ENCODE results near the gene SENP3. TPM values are rescaled to one million over a fixed set of nuclear protein-coding genes. Genes with fewer than 3 reads are reported as not detected.

Gene SENP3
- total and polyA plus RNA-seq, 9 donors = 31.2 to 104 (median 42.7) TPM

- Histone ChIP-seq H3K4me1 (ENCODE audit: insufficient read depth) (peaks cover 27% of the 10 kb centered on the region), H3K27me3 (no peaks in the 10 kb centered on the region), H3K9me3 (no peaks in the 10 kb centered on the region), H3K36me3 (no peaks in the 10 kb centered on the region), H3K27ac (peak overlapping the region; percentile 92 to 99), H3K4me3 (peak overlapping the region; percentile 19)
- intact Hi-C loops (cut with DNase I) = loop anchor here (2.0 to 10.0 kb wide), 5 partner anchors 45 to 207 kb away; partner anchors contain the start of genes KCTD11 (in 3 of the 4) and TMEM95 (in 2 of the 4)
- 42 to 46% (median 42%) methylated on average over 18 of the region's 18 CpGs for WGBS, 3 donors
- TF ChIP-seq POLR2A (IDR thresholded peaks at IDR 0.05) = no peak
- no peak for TF ChIP-seq EP300 (IDR thresholded peaks at IDR 0.05)
- no peak for TF ChIP-seq CTCF (IDR thresholded peaks at IDR 0.05)
- peak; percentile 44 to 67 (median 56) for DNase-seq
Observed at GRCh38 chr17:7559320-7560171, 2.2 kb upstream of the SENP3 start.

- Histone ChIP-seq H3K4me3 (peak overlapping the region; percentile 89), H3K27ac (peak overlapping the region; percentile 67 to 99), H3K36me3 (no peaks in the 10 kb centered on the region), H3K9me3 (no peaks in the 10 kb centered on the region), H3K27me3 (no peaks in the 10 kb centered on the region), H3K4me1 (ENCODE audit: insufficient read depth) (peaks cover 27% of the 10 kb centered on the region)
- TF ChIP-seq POLR2A (IDR thresholded peaks at IDR 0.05) (no peak), CTCF (IDR thresholded peaks at IDR 0.05) (peak; percentile 14 to 50 (median 40)), EP300 (IDR thresholded peaks at IDR 0.05) (no peak)
- intact Hi-C loops (cut with DNase I) = loop anchor here in 3 of 4 donors (2.0 to 10.0 kb wide), 5 partner anchors 46 to 208 kb away; partner anchors contain the start of genes KCTD11 (in 2 of the 3) and TMEM95 (in 1 of the 3)
- 20 to 25% (median 23%) methylated on average over 22 of the region's 22 CpGs for WGBS, 3 donors
- DNase-seq = peak; percentile 44 to 72 (median 69)
Observed at GRCh38 chr17:7560172-7561027, 1.3 kb upstream of the SENP3 start.

- H3K27me3 ChIP-seq = no peaks in the 10 kb centered on the region
- H3K9me3 ChIP-seq = no peaks in the 10 kb centered on the region
- H3K36me3 ChIP-seq = no peaks in the 10 kb centered on the region
- H3K27ac ChIP-seq = peak overlapping the region; percentile 67 to 99
- peak overlapping the region; percentile 89 for H3K4me3 ChIP-seq
- peak; percentile 88 to 95 (median 94) for DNase-seq
- TF ChIP-seq CTCF (IDR thresholded peaks at IDR 0.05) (peak; percentile 79 to 94 (median 89)), POLR2A (IDR thresholded peaks at IDR 0.05) (no peak), EP300 (IDR thresholded peaks at IDR 0.05) (no peak)
- intact Hi-C loops (cut with DNase I) = loop anchor here in 3 of 4 donors (2.0 to 10.0 kb wide), 5 partner anchors 46 to 209 kb away; partner anchors contain the start of genes KCTD11 (in 2 of the 3) and TMEM95 (in 1 of the 3)
- peaks cover 27% of the 10 kb centered on the region for H3K4me1 ChIP-seq (ENCODE audit: insufficient read depth)
- WGBS, 3 donors = 0% methylated on average over 32 of the region's 32 CpGs
Observed at GRCh38 chr17:7561028-7561575, 617 bp upstream of the SENP3 start.

- Histone ChIP-seq H3K4me3 (peak overlapping the region; percentile 89), H3K27me3 (no peaks in the 10 kb centered on the region), H3K36me3 (no peaks in the 10 kb centered on the region), H3K27ac (peak overlapping the region; percentile 67 to 99), H3K4me1 (ENCODE audit: insufficient read depth) (peaks cover 25% of the 10 kb centered on the region), H3K9me3 (no peaks in the 10 kb centered on the region)
- 0 to 1% (median 1%) methylated on average over 21 to 28 of the region's 28 CpGs for WGBS, 3 donors
- no peak for DNase-seq
- intact Hi-C loops (cut with DNase I) = loop anchor here in 3 of 4 donors (5.0 to 10.0 kb wide), 3 partner anchors 50 to 210 kb away; partner anchors contain the start of genes KCTD11 (in 2 of the 3) and TMEM95 (in 1 of the 3)
- TF ChIP-seq EP300 (IDR thresholded peaks at IDR 0.05) (no peak), CTCF (IDR thresholded peaks at IDR 0.05) (no peak)
Observed at GRCh38 chr17:7562208-7562605, 488 bp downstream of the SENP3 start.
